ENCODE data around the gene PPP2R2C.

GRCh38 chr4:6296026-6296425, 176.4 kb downstream of the PPP2R2C start:
- no peak for TF ChIP-seq CTCF (conservative IDR thresholded peaks at IDR 0.05; ENCODE audit: low read depth, low read length)
- no peak for TF ChIP-seq EZH2 (IDR thresholded peaks at IDR 0.05; ENCODE audit: borderline replicate concordance, low read depth, low read length, poor library complexity, severe bottlenecking)
